Muscle of arm (tissue), 12 donors: ENCODE results near the gene MBIP. TPM values are rescaled to one million over a fixed set of nuclear protein-coding genes. Genes with fewer than 3 reads are reported as not detected.

Experiments
- DNase-seq: peaks from one replicate; pipeline ENCODE4 v3.0.0-alpha.2; 2013
- polyA plus RNA-seq, 12 donors: library from polyadenylated mRNA; unstranded; fragments of 120-200 nt; gene quantifications; one replicate each; pipeline ENCODE4 v1.2.1, GENCODE V29; 2013; ENCODE audit not compliant: insufficient read length in 12 of 12

Gene MBIP
- polyA plus RNA-seq, 12 donors: 19.6 to 40.5 (median 31.7) TPM; not detected in 1

GRCh38 chr14:36316131-36316530 is 4.3 kb downstream of the MBIP start:
- DNase-seq: no peak

- no peak for DNase-seq
These were observed 5.1 kb downstream of the MBIP start for GRCh38 chr14:36315159-36315853.

GRCh38 chr14:36313898-36314297 is 6.5 kb downstream of the MBIP start:
- no peak for DNase-seq

GRCh38 chr14:36313206-36313605 is 7.2 kb downstream of the MBIP start:
- DNase-seq: no peak

- no peak for DNase-seq
These were observed 13.6 kb downstream of the MBIP start for GRCh38 chr14:36306836-36307235.

GRCh38 chr14:36304895-36305294 is 15.5 kb downstream of the MBIP start:
- DNase-seq: no peak

- DNase-seq: no peak
These were observed 16.5 kb downstream of the MBIP start for GRCh38 chr14:36303960-36304359.

- DNase-seq: no peak
These were observed 17.6 kb downstream of the MBIP start for GRCh38 chr14:36302823-36303222.

- no peak for DNase-seq
These were observed 19.3 kb downstream of the MBIP start for GRCh38 chr14:36301159-36301558.

GRCh38 chr14:36300337-36300736 is 20.1 kb downstream of the MBIP start:
- no peak for DNase-seq

- DNase-seq: no peak
These were observed 24.5 kb downstream of the MBIP start for GRCh38 chr14:36295642-36296627.

- no peak for DNase-seq
These were observed 25.9 kb downstream of the MBIP start for GRCh38 chr14:36294543-36294942.

GRCh38 chr14:36293824-36294223 is 26.6 kb downstream of the MBIP start:
- DNase-seq: no peak

GRCh38 chr14:36289954-36290353 is 30.5 kb downstream of the MBIP start:
- no peak for DNase-seq

GRCh38 chr14:36288496-36288895 is 31.9 kb downstream of the MBIP start:
- DNase-seq: no peak

- no peak for DNase-seq
These were observed 35.4 kb downstream of the MBIP start for GRCh38 chr14:36284971-36285595.

- DNase-seq: no peak
These were observed 39.1 kb downstream of the MBIP start for GRCh38 chr14:36281309-36281708.

- no peak for DNase-seq
These were observed 40.9 kb downstream of the MBIP start for GRCh38 chr14:36279306-36280190.

GRCh38 chr14:36275741-36276140 is 44.7 kb downstream of the MBIP start:
- no peak for DNase-seq

GRCh38 chr14:36271939-36272907 is 48.2 kb downstream of the MBIP start:
- DNase-seq: peak; percentile 0
